ENCODE data around the gene TNFRSF25.

Gene TNFRSF25

GRCh38 chr1:6507461-6507911, 41.5 kb upstream of the TNFRSF25 start:
- no peak for TF ChIP-seq REST (IDR thresholded peaks at IDR 0.05; ENCODE audit: insufficient read depth in 1 of 2, low read depth in 2 of 2, low read length in 2 of 2)
- no peak for TF ChIP-seq SIN3A (IDR thresholded peaks at IDR 0.05; ENCODE audit: borderline replicate concordance, insufficient read depth, low read length)
- TF ChIP-seq TAF1 (IDR thresholded peaks at IDR 0.05; ENCODE audit: borderline replicate concordance, insufficient read depth, low read length): no peak
- no peak for TF ChIP-seq POLR2AphosphoS5 (IDR thresholded peaks at IDR 0.05; ENCODE audit: low read depth, low read length)
- no peak for TF ChIP-seq FOXP2 (optimal IDR thresholded peaks at IDR 0.05; ENCODE audit: borderline replicate concordance, extremely low read depth, extremely low read length, insufficient read depth)

GRCh38 chr1:6507037-6507428, 41.1 kb upstream of the TNFRSF25 start:
- TF ChIP-seq POLR2AphosphoS5 (IDR thresholded peaks at IDR 0.05; ENCODE audit: low read depth, low read length) (no peak), FOXP2 (optimal IDR thresholded peaks at IDR 0.05; ENCODE audit: borderline replicate concordance, extremely low read depth, extremely low read length, insufficient read depth) (no peak), REST (IDR thresholded peaks at IDR 0.05; ENCODE audit: insufficient read depth in 1 of 2, low read depth in 2 of 2, low read length in 2 of 2) (no peak), SIN3A (IDR thresholded peaks at IDR 0.05; ENCODE audit: borderline replicate concordance, insufficient read depth, low read length) (no peak), TAF1 (IDR thresholded peaks at IDR 0.05; ENCODE audit: borderline replicate concordance, insufficient read depth, low read length) (no peak)

GRCh38 chr1:6506210-6507036, 40.5 kb upstream of the TNFRSF25 start:
- TF ChIP-seq FOXP2 (optimal IDR thresholded peaks at IDR 0.05; ENCODE audit: borderline replicate concordance, extremely low read depth, extremely low read length, insufficient read depth): no peak
- TF ChIP-seq POLR2AphosphoS5 (IDR thresholded peaks at IDR 0.05; ENCODE audit: low read depth, low read length): no peak
- TF ChIP-seq SIN3A (IDR thresholded peaks at IDR 0.05; ENCODE audit: borderline replicate concordance, insufficient read depth, low read length): no peak

GRCh38 chr1:6505367-6506209, 39.6 kb upstream of the TNFRSF25 start:
- no peak for TF ChIP-seq TAF1 (IDR thresholded peaks at IDR 0.05; ENCODE audit: borderline replicate concordance, insufficient read depth, low read length)
- TF ChIP-seq SIN3A (IDR thresholded peaks at IDR 0.05; ENCODE audit: borderline replicate concordance, insufficient read depth, low read length): no peak
- no peak for TF ChIP-seq REST (IDR thresholded peaks at IDR 0.05; ENCODE audit: insufficient read depth in 1 of 2, low read depth in 2 of 2, low read length in 2 of 2)
- TF ChIP-seq POLR2AphosphoS5 (IDR thresholded peaks at IDR 0.05; ENCODE audit: low read depth, low read length): no peak
- no peak for TF ChIP-seq FOXP2 (optimal IDR thresholded peaks at IDR 0.05; ENCODE audit: borderline replicate concordance, extremely low read depth, extremely low read length, insufficient read depth)

GRCh38 chr1:6504887-6505286, 38.9 kb upstream of the TNFRSF25 start:
- TF ChIP-seq FOXP2 (optimal IDR thresholded peaks at IDR 0.05; ENCODE audit: borderline replicate concordance, extremely low read depth, extremely low read length, insufficient read depth) (no peak), TAF1 (IDR thresholded peaks at IDR 0.05; ENCODE audit: borderline replicate concordance, insufficient read depth, low read length) (no peak), POLR2AphosphoS5 (IDR thresholded peaks at IDR 0.05; ENCODE audit: low read depth, low read length) (no peak), SIN3A (IDR thresholded peaks at IDR 0.05; ENCODE audit: borderline replicate concordance, insufficient read depth, low read length) (no peak), REST (IDR thresholded peaks at IDR 0.05; ENCODE audit: insufficient read depth in 1 of 2, low read depth in 2 of 2, low read length in 2 of 2) (no peak)

Data from PFSK-1 (cell line).